H1 (cell line): ENCODE results near the gene TAAR1. TPM values are rescaled to one million over a fixed set of nuclear protein-coding genes. Genes with fewer than 3 reads are reported as not detected.

ENCODE experiments used
- CTCF ChIA-PET: fragments of 300-600 bp; sonication (Branson Sonifier 250); formaldehyde crosslinking; loops from one replicate; lab custom pipeline; 2021; ENCODE audit not compliant: partially characterized antibody; lab: Charles Lee
- POLR2A ChIA-PET: fragments of 300-600 bp; sonication (Branson Sonifier 250); formaldehyde crosslinking; loops from one replicate; lab custom pipeline; 2021; ENCODE audit warnings: inconsistent platforms; ENCODE audit not compliant: partially characterized antibody; lab: Charles Lee
- DNase-seq, 2 experiments: peaks; one replicate each; pipeline versions ENCODE4 v3.0.0 to v3.0.0-alpha.2; 2010 to 2022; ENCODE audit warnings: low spot score in 2 of 2, low read depth in 1 of 2, mixed read lengths in 1 of 2
- FAIRE-seq: peaks from 2 replicates; lab custom pipeline; 2011; peaks lifted over from hg19 to GRCh38; lab: Jason Lieb, UNC
- H2AFZ ChIP-seq: 2 replicates; pipeline ENCODE4 v1.8.1; 2012; ENCODE audit warnings: low read length, inconsistent platforms
- H2AK5ac ChIP-seq: 2 replicates; pipeline ENCODE4 v1.6.1; 2013; ENCODE audit warnings: low read depth, low read length
- H2BK120ac ChIP-seq: replicated peaks from 2 replicates; pipeline ENCODE3; 2013; ENCODE audit warnings: low read depth, low read length, inconsistent platforms
- H2BK12ac ChIP-seq: 2 replicates; pipeline ENCODE4 v1.6.1; 2013; ENCODE audit warnings: low read depth, low read length
- H2BK15ac ChIP-seq: 2 replicates; pipeline ENCODE4 v1.6.1; 2013; ENCODE audit warnings: low read length
- H2BK20ac ChIP-seq: 2 replicates; pipeline ENCODE4 v1.6.1; 2013; ENCODE audit warnings: low read length
- H2BK5ac ChIP-seq: 2 replicates; pipeline ENCODE4 v1.6.1; 2013; ENCODE audit warnings: low read depth, low read length
- H3K14ac ChIP-seq: 2 replicates; pipeline ENCODE4 v1.6.1; 2013; ENCODE audit warnings: inconsistent platforms; ENCODE audit not compliant: insufficient read length
- H3K18ac ChIP-seq: 2 replicates; pipeline ENCODE4 v1.6.1; 2013; ENCODE audit warnings: low read length; ENCODE audit errors: extremely low read depth
- H3K23ac ChIP-seq: 2 replicates; pipeline ENCODE4 v1.6.1; 2013; ENCODE audit warnings: inconsistent platforms; ENCODE audit not compliant: insufficient read length
- H3K23me2 ChIP-seq: 2 replicates; pipeline ENCODE4 v1.6.1; 2013; ENCODE audit warnings: low read depth, low read length
- H3K27ac ChIP-seq: 2 replicates; pipeline ENCODE4 v1.6.1; 2011; ENCODE audit warnings: low read depth, low read length, inconsistent platforms
- H3K27me3 ChIP-seq, 4 experiments: replicated peaks in 1 of 4; 1 replicate in 1 of 4; 2 replicates in 3 of 4; pipeline versions ENCODE4 v1.6.1 to v1.8.1; 2011 to 2013; ENCODE audit warnings: low read length in 3 of 4, mild to moderate bottlenecking in 3 of 4, inconsistent platforms in 2 of 4, mixed read lengths in 2 of 4, moderate library complexity in 1 of 4; ENCODE audit not compliant: control insufficient read depth in 3 of 4, insufficient read depth in 3 of 4; ENCODE audit errors: extremely low read depth in 1 of 4
- H3K36me3 ChIP-seq, 4 experiments: 2 replicates each; pipeline versions ENCODE4 v1.6.1 to v1.8.1; 2011 to 2013; ENCODE audit warnings: mild to moderate bottlenecking in 4 of 4, low read length in 3 of 4, moderate library complexity in 2 of 4, control low read depth in 1 of 4, inconsistent platforms in 1 of 4; ENCODE audit not compliant: insufficient read depth in 4 of 4, control insufficient read depth in 2 of 4
- H3K4ac ChIP-seq: replicated peaks from 2 replicates; pipeline ENCODE3; 2013; ENCODE audit warnings: low read length, low read depth, mixed read lengths, inconsistent platforms; ENCODE audit not compliant: insufficient read length
- H3K4me1 ChIP-seq, 4 experiments: replicated peaks in 1 of 4; 1 replicate in 1 of 4; 2 replicates in 3 of 4; pipeline versions ENCODE4 v1.6.1 to v1.8.1; 2011 to 2013; ENCODE audit warnings: low read length in 3 of 4, inconsistent platforms in 2 of 4, mixed read lengths in 1 of 4; ENCODE audit not compliant: insufficient read depth in 4 of 4, control insufficient read depth in 3 of 4
- H3K4me2 ChIP-seq, 2 experiments: 2 replicates each; pipeline versions ENCODE4 v1.6.1 to v1.8.1; 2011 to 2013; ENCODE audit warnings: low read depth in 2 of 2, low read length in 2 of 2, control low read depth in 1 of 2, inconsistent platforms in 1 of 2, mild to moderate bottlenecking in 1 of 2; ENCODE audit not compliant: insufficient read depth in 1 of 2
- H3K4me3 ChIP-seq, 4 experiments: fragments of 200-600, 300-600 bp in 1 of 4; sonication (generic), shearing (Covaris generic), sonication (Bioruptor Twin) in 1 of 4; 2 replicates each; pipeline versions ENCODE4 v1.5.1 to v1.8.1; 2011 to 2016; ENCODE audit warnings: low read length in 4 of 4, low read depth in 3 of 4, control low read depth in 2 of 4, inconsistent platforms in 2 of 4, mild to moderate bottlenecking in 2 of 4, mixed read lengths in 1 of 4, moderate library complexity in 1 of 4; ENCODE audit not compliant: insufficient read depth in 2 of 4; ENCODE audit errors: extremely low read depth in 1 of 4
- H3K56ac ChIP-seq: replicated peaks from 2 replicates; pipeline ENCODE3; 2013; ENCODE audit warnings: low read depth, mild to moderate bottlenecking, mixed read lengths, low read length, inconsistent platforms; ENCODE audit not compliant: insufficient read length
- H3K79me1 ChIP-seq: 2 replicates; pipeline ENCODE4 v1.6.1; 2013; ENCODE audit warnings: low read depth, low read length, control low read depth
- H3K79me2 ChIP-seq, 2 experiments: 2 replicates each; pipeline versions ENCODE4 v1.6.1 to v1.8.1; 2012 to 2013; ENCODE audit warnings: low read length in 2 of 2, mild to moderate bottlenecking in 2 of 2, inconsistent platforms in 1 of 2; ENCODE audit not compliant: insufficient read depth in 2 of 2, control insufficient read depth in 1 of 2
- H3K9ac ChIP-seq, 4 experiments: replicated peaks in 1 of 4; 1 replicate in 1 of 4; 2 replicates in 3 of 4; pipeline versions ENCODE4 v1.6.1 to v1.8.1; 2011 to 2013; ENCODE audit warnings: low read depth in 3 of 4, low read length in 3 of 4, control low read depth in 2 of 4, mild to moderate bottlenecking in 2 of 4, moderate library complexity in 2 of 4, inconsistent platforms in 1 of 4; ENCODE audit errors: extremely low read depth in 1 of 4
- H3K9me3 ChIP-seq, 2 experiments: 2 replicates each; pipeline versions ENCODE4 v1.6.1 to v1.8.1; 2012 to 2013; ENCODE audit warnings: mild to moderate bottlenecking in 2 of 2, moderate library complexity in 2 of 2, control low read depth in 1 of 2, inconsistent platforms in 1 of 2, low read depth in 1 of 2, low read length in 1 of 2, mixed read lengths in 1 of 2; ENCODE audit not compliant: insufficient read depth in 2 of 2
- H4K20me1 ChIP-seq, 2 experiments: replicated peaks in 1 of 2; 2 replicates each; pipeline versions ENCODE3 to v1.8.1; 2011 to 2013; ENCODE audit warnings: inconsistent platforms in 2 of 2, low read length in 2 of 2, mild to moderate bottlenecking in 1 of 2; ENCODE audit not compliant: insufficient read depth in 2 of 2, control insufficient read depth in 1 of 2
- H4K5ac ChIP-seq: 2 replicates; pipeline ENCODE4 v1.6.1; 2013; ENCODE audit warnings: low read length, low read depth, mixed read lengths, inconsistent platforms; ENCODE audit not compliant: insufficient read length
- H4K8ac ChIP-seq: 2 replicates; pipeline ENCODE4 v1.8.0; 2013; ENCODE audit warnings: mild to moderate bottlenecking, moderate library complexity, low read length, inconsistent platforms; ENCODE audit not compliant: insufficient read depth; ENCODE audit errors: extremely low read depth
- H4K91ac ChIP-seq: replicated peaks from 2 replicates; pipeline ENCODE3; 2013; ENCODE audit warnings: low read length, mixed read lengths, inconsistent platforms; ENCODE audit not compliant: insufficient read length
- ATF3 ChIP-seq: IDR thresholded peaks from 2 replicates; pipeline ENCODE4 v1.6.1; 2011; ENCODE audit warnings: low read depth, mild to moderate bottlenecking, low read length; ENCODE audit not compliant: insufficient read depth
- BACH1 ChIP-seq: IDR thresholded peaks from 2 replicates; pipeline ENCODE4 v1.6.1; 2012; ENCODE audit warnings: low read length, improper control_type of control experiment
- POLR2A ChIP-seq, 2 experiments: IDR thresholded peaks; 1 replicate in 1 of 2; 2 replicates in 1 of 2; pipeline ENCODE4 v1.6.1; 2011; ENCODE audit warnings: low read depth in 2 of 2, low read length in 2 of 2, mild to moderate bottlenecking in 2 of 2; ENCODE audit errors: control extremely low read depth in 1 of 2
- TEAD4 ChIP-seq: IDR thresholded peaks from 2 replicates; pipeline ENCODE4 v1.6.1; 2012; ENCODE audit warnings: low read depth, low read length, inconsistent platforms, mixed read lengths
- WGBS, 2 experiments: shearing (Covaris generic) in 1 of 2; methylation state at CpG; one replicate each; pipeline versions ENCODE4 v1.1.6 to v1.1.7; 2013 to 2015; ENCODE audit warnings: low lambda C conversion rate in 2 of 2, mixed read lengths in 2 of 2, inconsistent platforms in 1 of 2, low coverage in 1 of 2, missing lambda C conversion rate in 1 of 2; ENCODE audit not compliant: insufficient replicate concordance in 2 of 2, insufficient coverage in 1 of 2, insufficient read length in 1 of 2; ENCODE audit errors: extremely low coverage in 1 of 2, missing lambda C conversion rate in 1 of 2; 5-methylcytosine and 5-hydroxymethylcytosine counted together
- polyA plus RNA-seq, 7 experiments: library from polyadenylated mRNA; depleted of rRNA in 3 of 7; stranded (reverse) in 5 of 7; unstranded in 2 of 7; fragments of >200 nt in 5 of 7; fragments of 200-250 nt in 2 of 7; gene quantifications; 1 replicate in 5 of 7; 2 replicates in 1 of 7; 4 replicates in 1 of 7; pipeline versions ENCODE4 v1.2.1 to v1.2.3, GENCODE V29; 2011 to 2013; ENCODE audit warnings: missing spikeins in 2 of 7, mixed read lengths in 2 of 7
- total RNA-seq: library from RNA; stranded (reverse); fragmentation: NEBNext Ultra II Directional; extraction: Animal tissue kit (Norgen Biotek cat#: 25700); gene quantifications from 2 replicates; pipeline ENCODE4 v1.2.1, GENCODE V29; 2021
- TF ChIP-seq, protein P1 (sequence below): IDR thresholded peaks from 2 replicates; pipeline ENCODE4 v1.6.1; 2012; ENCODE audit warnings: inconsistent platforms

TAAR1 gene
- total and polyA plus RNA-seq, 2 of the 8 experiments (the other 6 are each of a cell fraction or from before 2014, with no cell fraction given) = not detected

DNA sequence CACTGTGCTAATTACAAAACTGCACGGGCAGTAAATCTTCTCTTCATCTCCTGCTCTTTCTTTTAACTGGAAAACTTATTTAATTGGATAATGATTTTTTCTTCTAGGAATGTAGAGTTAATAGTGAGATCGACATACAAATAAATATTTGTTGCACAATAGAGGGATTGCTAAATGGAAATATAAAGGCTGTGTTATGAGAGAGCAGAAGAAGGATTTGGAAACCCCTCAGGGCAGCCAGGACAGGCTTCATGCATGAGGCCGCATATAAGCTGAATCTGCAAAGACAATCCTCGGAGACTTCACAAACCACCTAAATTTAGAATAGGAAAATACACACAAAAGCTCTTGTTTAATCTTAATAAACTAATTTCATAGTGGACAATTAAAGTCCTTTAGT, 2.9 kb upstream of the TAAR1 start:
- Histone ChIP-seq H4K20me1 (no peaks in the 10 kb centered on the region), H2BK15ac (no peak overlapping the region), H3K4me3 (no peak overlapping the region), H2AK5ac (no peak overlapping the region), H3K27me3 (no peaks in the 10 kb centered on the region), H3K9me3 (peaks cover 0 to 8% of the 10 kb centered on the region in 2 experiments; a peak in 2 of 4 replicates), H2AFZ (no peak overlapping the region), H2BK12ac (no peak overlapping the region), H3K27ac (no peak overlapping the region), H3K4ac (no peak overlapping the region), H3K79me2 (no peaks in the 10 kb centered on the region), H3K18ac (no peak overlapping the region), H3K36me3 (peaks cover 0 to 3% (median 0%) of the 10 kb centered on the region in 4 experiments; a peak in 1 of 8 replicates), H3K79me1 (no peaks in the 10 kb centered on the region), H4K91ac (no peak overlapping the region), H3K4me2 (no peak overlapping the region), H2BK5ac (no peak overlapping the region), H3K4me1 (peaks cover 0 to 6% (median 0%) of the 10 kb centered on the region in 4 experiments; a peak in 2 of 7 replicates), H4K5ac (no peak overlapping the region), H2BK120ac (no peak overlapping the region), H2BK20ac (no peak overlapping the region), H4K8ac (no peak overlapping the region), H3K23ac (no peak overlapping the region), H3K56ac (no peak overlapping the region), H3K14ac (no peak overlapping the region), H3K9ac (no peak overlapping the region), H3K23me2 (no peaks in the 10 kb centered on the region)
- WGBS, 2 experiments = 95% methylated on average over 4 of the region's 4 CpGs; no CpG with 5 or more reads in 1 of the 2 experiments
- DNase-seq (no peak), FAIRE-seq (no peak)
- no peak for TF ChIP-seq POLR2A (IDR thresholded peaks at IDR 0.05; ENCODE audit: control extremely low read depth in 1 of 2, low read depth in 2 of 2, low read length in 2 of 2)
- no peak for TF ChIP-seq ATF3
- TF ChIP-seq TEAD4 = no peak
- TF ChIP-seq, protein P1, sequence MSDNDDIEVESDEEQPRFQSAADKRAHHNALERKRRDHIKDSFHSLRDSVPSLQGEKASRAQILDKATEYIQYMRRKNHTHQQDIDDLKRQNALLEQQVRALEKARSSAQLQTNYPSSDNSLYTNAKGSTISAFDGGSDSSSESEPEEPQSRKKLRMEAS = no peak
- TF ChIP-seq BACH1 = no peak
- POLR2A ChIA-PET = no interaction called here
- CTCF ChIA-PET = interaction anchor here (0.6 to 2.2 kb wide), 5 partner anchors 10 to 218 kb away, joined by 3 to 5 read pairs (median 4); no protein-coding TSS in a partner anchor
